Measurements from ENCODE around the gene RTF1. TPM values are rescaled to one million over a fixed set of nuclear protein-coding genes. Genes with fewer than 3 reads are reported as not detected.

RTF1 gene
- total RNA-seq, 2 experiments from 2014 or later: 28.6 to 46.9 TPM

GRCh38 chr15:41504751-41505492, 88.0 kb downstream of the RTF1 start:
- CTCF ChIA-PET (ENCODE audit: unreplicated experiment): no interaction called here
- Histone ChIP-seq H3K4me1 (ENCODE audit: insufficient read depth, low read length, poor library complexity, severe bottlenecking) (no peaks in the 10 kb centered on the region), H3K79me2 (ENCODE audit: insufficient read depth, low read depth, low read length) (no peaks in the 10 kb centered on the region), H3K9me3 (ENCODE audit: low read length) (no peaks in the 10 kb centered on the region), H4K20me1 (ENCODE audit: insufficient read depth, low read length) (no peaks in the 10 kb centered on the region; the same call in 1 of the 2 replicates), H3K4me2 (ENCODE audit: low read length) (no peak overlapping the region), H3K4me3 (ENCODE audit: low read depth, low read length, poor library complexity, severe bottlenecking) (no peak overlapping the region), H3K9me2 (ENCODE audit: insufficient read depth, low read length) (no peaks in the 10 kb centered on the region), H3K36me3 (ENCODE audit: insufficient read depth, low read length) (no peaks in the 10 kb centered on the region), H2AFZ (ENCODE audit: low read length) (no peak overlapping the region), H3K27ac (ENCODE audit: low read depth, low read length, poor library complexity, severe bottlenecking) (no peak overlapping the region)
- BruUV-seq (replicated peaks): no TSS peak
- intact Hi-C loops (cut with micrococcal nuclease; ENCODE audit: unreplicated experiment): loop anchor here (5.0 kb wide), 1 partner anchor 38 kb away; no protein-coding TSS in a partner anchor
- no peak for DNase-seq (ENCODE audit: low spot score)
- no peak for TF ChIP-seq EZH2phosphoT487 (IDR thresholded peaks at IDR 0.05; ENCODE audit: borderline replicate concordance, low read depth, low read length)
- no peak for TF ChIP-seq CTCF (conservative IDR thresholded peaks at IDR 0.05; ENCODE audit: low read length)
- POLR2A ChIA-PET: interaction anchor here (0.6 kb wide), 1 partner anchor 155 kb away, joined by 3 read pairs; no protein-coding TSS in a partner anchor

GRCh38 chr15:41505776-41506175, 88.9 kb downstream of the RTF1 start:
- intact Hi-C loops (cut with micrococcal nuclease; ENCODE audit: unreplicated experiment): loop anchor here (5.0 kb wide), 1 partner anchor 38 kb away; no protein-coding TSS in a partner anchor
- H3K4me2 ChIP-seq (ENCODE audit: low read length): no peak overlapping the region
- no peak overlapping the region for H3K27ac ChIP-seq (ENCODE audit: low read depth, low read length, poor library complexity, severe bottlenecking)
- no peak overlapping the region for H2AFZ ChIP-seq (ENCODE audit: low read length)
- no peaks in the 10 kb centered on the region for H3K9me2 ChIP-seq (ENCODE audit: insufficient read depth, low read length)
- H3K4me3 ChIP-seq (ENCODE audit: low read depth, low read length, poor library complexity, severe bottlenecking): no peak overlapping the region
- H3K36me3 ChIP-seq (ENCODE audit: insufficient read depth, low read length): no peaks in the 10 kb centered on the region
- no peaks in the 10 kb centered on the region; the same call in 1 of the 2 replicates for H4K20me1 ChIP-seq (ENCODE audit: insufficient read depth, low read length)
- no peak for DNase-seq (ENCODE audit: low spot score)
- CTCF ChIA-PET (ENCODE audit: unreplicated experiment): no interaction called here
- POLR2A ChIA-PET: no interaction called here
- BruUV-seq (replicated peaks): no TSS peak
- no peaks in the 10 kb centered on the region for H3K79me2 ChIP-seq (ENCODE audit: insufficient read depth, low read depth, low read length)
- TF ChIP-seq EZH2phosphoT487 (IDR thresholded peaks at IDR 0.05; ENCODE audit: borderline replicate concordance, low read depth, low read length): no peak
- no peak for TF ChIP-seq CTCF (conservative IDR thresholded peaks at IDR 0.05; ENCODE audit: low read length)
- no peaks in the 10 kb centered on the region for H3K9me3 ChIP-seq (ENCODE audit: low read length)
- H3K4me1 ChIP-seq (ENCODE audit: insufficient read depth, low read length, poor library complexity, severe bottlenecking): no peaks in the 10 kb centered on the region

GRCh38 chr15:41506796-41507341, 90.0 kb downstream of the RTF1 start:
- H3K27ac ChIP-seq (ENCODE audit: low read depth, low read length, poor library complexity, severe bottlenecking): no peak overlapping the region
- H3K9me3 ChIP-seq (ENCODE audit: low read length): no peaks in the 10 kb centered on the region
- H4K20me1 ChIP-seq (ENCODE audit: insufficient read depth, low read length): no peaks in the 10 kb centered on the region; the same call in 1 of the 2 replicates
- no peaks in the 10 kb centered on the region for H3K4me1 ChIP-seq (ENCODE audit: insufficient read depth, low read length, poor library complexity, severe bottlenecking)
- no peak overlapping the region for H3K4me2 ChIP-seq (ENCODE audit: low read length)
- intact Hi-C loops (cut with micrococcal nuclease; ENCODE audit: unreplicated experiment): loop anchor here (5.0 kb wide), 1 partner anchor 40 kb away; no protein-coding TSS in a partner anchor
- CTCF ChIA-PET (ENCODE audit: unreplicated experiment): no interaction called here
- TF ChIP-seq EZH2phosphoT487 (IDR thresholded peaks at IDR 0.05; ENCODE audit: borderline replicate concordance, low read depth, low read length) (no peak), CTCF (conservative IDR thresholded peaks at IDR 0.05; ENCODE audit: low read length) (peak; percentile 55)
- H2AFZ ChIP-seq (ENCODE audit: low read length): no peak overlapping the region
- no peak overlapping the region for H3K4me3 ChIP-seq (ENCODE audit: low read depth, low read length, poor library complexity, severe bottlenecking)
- no peaks in the 10 kb centered on the region for H3K36me3 ChIP-seq (ENCODE audit: insufficient read depth, low read length)
- no TSS peak for BruUV-seq (replicated peaks)
- H3K79me2 ChIP-seq (ENCODE audit: insufficient read depth, low read depth, low read length): no peaks in the 10 kb centered on the region
- no peaks in the 10 kb centered on the region for H3K9me2 ChIP-seq (ENCODE audit: insufficient read depth, low read length)
- POLR2A ChIA-PET: no interaction called here
- peak; percentile 19 for DNase-seq (ENCODE audit: low spot score)
